Measurements from ENCODE around the gene HOXA4.

The HOXA4 gene

DNA sequence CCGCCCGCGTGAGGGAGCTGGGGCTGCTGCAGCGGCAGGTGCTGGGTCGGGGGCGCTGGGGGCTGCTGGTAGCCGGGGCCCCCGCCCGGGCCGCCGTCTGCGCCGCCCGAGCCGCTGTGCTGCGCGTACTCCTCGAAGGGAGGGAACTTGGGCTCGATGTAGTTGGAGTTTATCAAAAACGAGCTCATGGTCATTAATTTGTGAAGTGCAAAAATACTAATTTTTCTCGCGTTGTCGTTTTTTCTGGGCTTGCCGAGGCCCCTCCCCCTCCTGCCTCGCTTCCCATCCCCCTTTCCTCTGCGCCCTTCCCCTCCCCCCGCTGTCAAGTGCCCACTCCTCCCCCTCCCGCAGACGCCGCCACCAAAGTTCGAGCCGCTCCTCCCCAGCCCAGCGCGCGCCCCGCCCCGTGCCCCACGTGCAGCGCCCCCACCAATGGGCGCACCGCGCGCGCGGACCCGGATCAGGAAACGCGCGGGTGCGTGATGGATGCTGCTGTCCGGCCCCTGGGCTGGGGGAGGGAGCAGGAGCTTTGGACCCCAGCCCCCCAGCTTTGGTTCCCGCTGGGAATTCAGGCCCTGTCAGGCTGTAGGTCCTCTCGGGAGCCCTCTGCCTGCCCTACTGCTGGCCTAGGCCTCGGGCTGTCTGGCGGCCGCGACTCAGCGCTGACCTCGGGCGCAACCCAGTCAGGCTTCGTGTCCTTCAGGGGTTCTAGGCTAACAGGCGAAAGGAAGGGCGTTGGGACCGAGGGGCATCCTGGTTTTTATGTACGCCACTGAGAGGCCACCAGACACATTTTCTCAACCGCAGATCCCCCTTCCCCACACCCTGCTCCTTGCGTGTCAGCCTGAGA lies at the start of gene HOXA4:
HOXA4 (minus strand) TSS at position 218 of the 850 bp plus-strand sequence; CDS start at position 194, 24 bp downstream.
- no peak for DNase-seq

DNA sequence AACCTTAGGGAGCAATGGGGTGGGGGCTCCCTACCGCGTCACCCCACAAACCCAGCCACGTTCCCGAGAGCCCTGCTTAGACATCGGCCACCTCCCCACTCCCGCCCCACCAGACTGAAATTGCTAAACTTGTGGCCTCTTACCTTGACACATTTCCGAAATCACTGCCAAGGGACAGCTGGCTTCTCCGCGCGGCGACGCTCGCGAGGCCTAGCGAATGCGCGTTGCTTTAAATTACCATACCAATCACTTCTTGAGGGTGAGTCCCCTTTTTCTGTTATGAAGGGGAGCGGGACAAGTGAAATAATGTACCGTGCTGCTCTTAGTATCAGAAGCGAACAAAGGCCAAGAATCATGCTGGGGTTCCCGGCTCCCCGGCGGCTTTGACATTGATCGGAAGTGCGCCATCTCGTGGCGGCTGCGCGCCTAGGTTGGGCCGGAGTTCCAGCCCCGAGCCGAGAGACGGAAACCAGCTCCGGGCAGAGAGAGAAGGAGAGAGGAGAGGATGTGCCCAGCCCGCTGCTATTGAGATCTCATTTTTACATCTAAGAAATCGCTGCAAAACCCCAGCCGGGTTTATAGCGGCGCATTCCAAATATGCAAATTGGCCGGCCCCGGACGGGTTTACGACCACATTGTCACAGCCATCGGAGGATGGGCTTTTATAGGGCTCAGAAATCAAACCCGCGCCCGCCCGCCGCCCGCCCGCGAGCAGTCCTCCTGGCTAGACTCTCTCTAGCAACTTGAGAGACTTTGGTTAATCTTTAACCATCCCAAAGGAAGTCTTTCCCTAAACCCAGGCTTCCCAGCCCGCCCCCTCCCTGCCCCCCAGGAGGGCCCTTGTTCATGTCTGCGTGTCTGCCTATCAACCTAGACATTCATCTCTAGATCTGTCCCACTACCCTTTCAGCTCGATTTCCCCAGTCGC lies 49.2 kb upstream of the HOXA4 start:
- no peak for DNase-seq

DNA sequence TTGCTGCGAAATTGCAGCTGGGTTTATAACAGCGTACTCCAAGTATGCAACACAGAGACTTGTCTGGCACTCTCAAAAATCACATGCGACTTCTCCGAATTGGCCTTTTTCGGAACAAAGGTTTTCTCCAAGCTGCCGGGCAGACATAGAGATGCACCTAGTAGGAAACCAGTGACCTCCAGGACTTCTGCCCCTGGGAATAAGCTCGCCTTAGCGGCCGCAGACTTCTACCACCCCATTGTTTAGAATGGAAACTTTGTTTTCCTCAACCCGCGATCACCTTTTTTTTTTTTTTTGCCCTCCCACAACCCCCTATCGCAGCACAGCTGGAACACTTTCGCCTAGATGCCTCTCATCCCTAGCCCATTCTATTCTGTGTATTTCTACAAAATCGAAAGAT lies 48.5 kb upstream of the HOXA4 start:
- DNase-seq = no peak

DNA sequence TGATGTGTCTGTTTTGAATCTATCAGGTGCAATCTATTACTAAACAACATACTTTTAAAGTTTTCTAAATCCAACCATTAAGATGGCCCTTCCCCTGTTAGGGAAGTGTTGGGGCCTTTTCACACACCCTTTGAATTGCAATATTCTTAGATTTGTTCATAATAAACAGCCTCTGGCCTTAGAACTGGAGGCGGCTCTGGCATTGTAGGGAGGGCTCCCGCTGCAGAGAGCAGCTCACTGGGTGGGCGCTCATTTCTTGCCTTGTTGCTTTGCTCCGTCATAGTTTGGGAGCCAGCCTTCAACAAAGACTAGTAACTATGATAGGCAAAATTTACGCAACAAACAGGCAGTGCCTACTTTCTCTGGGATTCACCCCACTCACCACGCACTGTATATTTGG lies 47.8 kb upstream of the HOXA4 start:
- no peak for DNase-seq

DNA sequence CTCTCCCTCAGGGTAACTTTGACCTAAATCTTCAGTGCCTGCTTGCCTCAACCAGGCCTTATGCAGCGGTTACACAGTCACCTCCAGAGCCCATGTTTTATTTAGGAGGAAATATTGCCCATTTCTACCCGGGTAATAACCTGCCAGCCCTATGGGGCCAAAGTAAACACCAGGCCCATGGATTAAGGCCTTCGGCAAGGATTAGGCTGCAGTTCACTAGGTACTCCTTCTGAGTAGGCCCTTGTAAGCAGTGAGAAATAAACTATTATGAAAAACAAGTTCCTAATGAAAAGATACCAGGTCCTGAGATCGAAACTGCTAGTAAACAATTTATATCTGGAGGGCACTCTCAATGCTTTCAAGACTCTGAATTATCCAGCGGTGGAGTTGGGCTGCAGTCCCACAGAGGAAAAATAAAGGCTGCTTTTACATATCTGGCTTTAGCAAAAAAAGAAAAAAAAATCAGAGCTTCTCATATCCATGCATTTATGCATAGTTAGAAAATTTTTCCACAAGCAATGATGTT lies 47.3 kb upstream of the HOXA4 start:
- no peak for DNase-seq

DNA sequence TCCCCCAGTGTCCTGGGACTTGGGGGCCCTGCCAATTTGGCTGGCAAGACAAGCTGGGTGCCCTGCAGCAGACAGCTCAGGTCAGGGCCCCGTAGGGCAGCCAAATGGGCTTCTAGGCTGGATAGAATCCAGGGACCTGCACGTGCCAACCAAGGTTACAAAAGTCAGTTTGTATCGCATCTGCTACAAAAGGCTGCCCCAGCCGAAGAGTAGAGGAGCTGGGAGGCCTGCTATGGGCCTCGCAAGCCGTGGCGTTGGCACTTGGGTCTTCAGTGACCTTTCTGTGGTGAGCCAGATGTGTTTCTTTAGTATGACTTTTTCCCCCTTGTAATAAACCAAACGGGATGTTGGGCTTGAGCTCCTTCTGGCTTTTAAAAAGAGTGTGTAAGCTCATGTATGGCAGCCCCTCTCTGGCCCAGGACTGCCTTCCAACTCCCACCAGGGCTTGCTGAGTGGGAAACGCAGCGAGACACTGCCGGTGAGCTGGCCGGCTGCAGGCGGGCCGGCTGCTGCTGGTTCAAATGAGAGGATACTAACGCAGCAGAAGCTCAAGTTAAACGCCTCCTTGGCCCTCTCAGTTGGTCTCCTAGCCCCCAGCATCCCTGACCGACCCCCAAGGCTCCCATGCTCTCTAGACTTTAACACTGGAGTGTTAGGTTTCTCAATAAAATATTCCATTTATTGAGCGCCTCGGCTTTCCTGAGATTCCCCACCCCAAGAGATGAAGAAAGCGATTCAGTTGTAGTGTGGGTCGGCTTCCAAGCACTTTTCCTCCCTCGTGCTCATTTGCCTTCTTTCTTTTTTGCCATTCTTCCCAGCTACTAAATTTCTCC lies 46.6 kb upstream of the HOXA4 start:
- DNase-seq = no peak

DNA sequence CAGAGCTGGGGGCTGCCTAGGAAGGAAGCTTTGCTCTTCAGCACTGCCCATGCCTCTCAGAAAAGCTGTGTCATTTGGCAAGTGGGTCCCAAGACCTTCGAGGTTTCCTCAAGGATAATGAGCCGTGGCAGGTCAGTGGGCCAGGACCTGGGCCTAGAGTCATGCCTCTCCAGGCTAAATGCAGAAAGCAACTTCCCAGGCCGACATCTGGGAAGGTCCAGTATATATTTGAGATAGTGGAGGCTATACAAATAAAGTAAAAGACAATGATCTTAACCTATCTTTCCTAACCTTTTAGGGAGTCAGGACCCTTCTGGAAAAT lies 45.9 kb upstream of the HOXA4 start:
- no peak for DNase-seq

DNA sequence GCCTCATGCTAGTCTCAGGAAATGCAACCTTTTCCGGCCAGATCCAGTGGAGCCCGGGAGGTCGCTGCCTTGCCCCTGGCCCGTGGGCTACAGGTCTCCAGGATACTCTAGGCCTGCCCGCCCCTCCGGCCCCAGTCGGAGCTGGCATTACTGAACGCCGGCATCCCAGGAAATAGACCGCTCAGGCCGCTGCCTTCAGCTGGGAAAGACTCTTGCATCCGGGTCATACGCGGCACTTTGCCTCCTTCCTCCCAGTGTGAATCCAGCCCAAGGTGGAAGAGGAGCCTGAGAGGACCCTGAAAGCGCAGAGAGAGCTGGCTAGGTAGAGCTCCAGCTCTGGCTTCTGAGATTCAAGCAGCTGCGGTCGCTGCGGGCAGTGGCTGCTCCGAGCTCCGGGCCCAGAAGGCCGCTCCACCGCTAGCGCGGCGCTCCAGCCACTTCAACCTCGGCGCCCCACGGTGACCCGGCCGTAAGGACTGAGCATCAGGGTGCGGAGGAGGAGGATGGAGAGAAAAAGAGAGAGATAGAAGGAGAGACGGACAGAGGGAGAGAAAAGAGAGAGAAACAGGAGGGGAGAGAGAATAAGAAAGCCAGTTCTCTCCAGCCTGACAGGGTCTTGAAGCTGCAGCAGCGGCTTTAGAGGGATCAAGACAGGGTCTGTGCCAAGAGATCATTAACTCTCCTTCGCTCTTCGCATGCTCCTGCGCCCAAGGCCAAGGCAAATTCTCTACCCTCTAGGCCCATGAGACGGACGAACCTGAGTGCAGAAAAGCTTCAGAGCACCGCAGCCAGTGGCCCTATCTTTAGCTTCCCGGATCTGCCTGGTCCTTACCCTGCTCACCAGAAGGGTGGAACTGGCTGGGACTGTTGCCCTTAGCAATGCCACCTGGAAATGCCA lies 45.3 kb upstream of the HOXA4 start:
- no peak for DNase-seq

DNA sequence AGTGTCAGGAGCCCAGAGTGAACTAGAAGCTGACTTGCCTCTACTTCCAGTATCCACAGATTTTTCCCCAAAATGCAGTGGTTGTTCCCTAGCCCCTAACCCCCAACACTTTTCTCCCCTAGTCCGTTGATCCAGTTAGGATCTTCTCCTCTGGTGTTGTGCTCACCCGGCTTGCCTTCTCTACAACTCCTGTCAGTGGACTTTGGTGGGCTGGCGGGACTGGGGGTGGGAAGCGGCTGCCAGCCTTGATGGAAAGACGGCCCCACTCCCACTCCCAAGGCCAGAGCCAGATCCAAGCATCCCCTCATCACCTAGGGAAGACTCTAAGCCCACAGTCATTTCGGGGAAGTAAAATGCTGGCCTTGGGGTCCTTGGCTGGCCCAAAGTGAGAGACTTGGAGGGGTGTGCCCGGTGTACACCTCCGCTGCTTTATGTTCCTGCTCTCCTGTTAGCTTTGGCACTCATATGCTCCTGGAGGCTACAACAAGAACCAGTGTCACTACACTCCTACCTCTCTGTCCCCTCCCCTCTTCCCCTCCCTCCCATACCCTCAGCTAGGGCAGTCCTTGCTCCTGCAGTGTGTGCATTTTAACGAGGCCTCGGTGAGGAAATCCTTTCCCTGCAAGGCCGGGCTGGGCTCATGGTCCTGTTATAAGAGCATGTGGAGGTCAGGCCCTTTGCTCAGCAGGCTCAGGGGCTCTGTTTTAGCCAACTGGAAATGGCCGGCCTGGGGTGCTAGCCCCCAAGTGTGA lies 44.5 kb upstream of the HOXA4 start:
- DNase-seq = no peak

DNA sequence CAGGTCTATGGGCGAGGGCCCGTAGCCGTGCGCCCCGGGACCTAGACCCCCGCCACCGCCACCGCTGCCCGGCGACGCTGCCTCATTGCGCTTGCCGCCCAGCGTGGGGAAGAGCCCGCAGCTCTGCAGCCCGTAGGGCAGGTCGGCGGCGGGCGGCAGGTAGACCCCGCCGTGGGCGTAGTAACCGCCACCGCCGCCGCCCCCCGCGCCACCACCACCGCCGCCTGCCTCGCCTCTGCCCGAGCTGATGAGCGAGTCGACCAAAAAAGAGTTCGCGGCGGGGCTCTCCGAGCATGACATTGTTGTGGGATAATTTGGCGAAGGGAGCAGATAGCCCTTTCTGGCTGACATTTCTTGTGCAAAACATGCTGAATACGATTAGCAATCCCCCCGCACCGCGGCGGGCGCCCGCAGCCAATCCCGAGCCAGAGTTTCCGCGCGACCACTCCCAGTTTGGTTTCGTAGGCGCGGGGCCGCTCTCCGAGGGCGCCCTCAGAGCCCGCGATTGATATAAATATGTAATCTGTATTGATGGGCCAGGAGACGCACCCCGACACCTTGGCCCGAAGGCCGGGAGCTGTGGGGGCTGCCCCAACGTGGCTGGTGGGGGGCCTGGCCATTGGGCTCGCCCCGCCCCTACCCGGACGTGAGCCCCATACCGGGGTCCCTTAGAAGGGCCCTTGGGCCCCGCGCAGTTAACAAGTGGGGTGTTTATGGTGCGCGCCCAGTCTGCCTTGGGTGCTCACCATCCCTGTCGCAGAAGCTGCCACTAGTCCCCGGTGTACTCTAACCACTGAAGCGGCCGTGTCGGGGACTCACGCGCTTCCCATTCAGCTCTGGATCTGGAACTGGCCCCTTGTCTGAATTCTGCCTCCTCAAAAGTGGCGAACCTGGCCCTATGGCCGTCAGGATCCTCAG lies 43.7 kb upstream of the HOXA4 start, which contains the start of gene HOXA10:
HOXA10 (minus strand) TSS at position 365 of the 918 bp plus-strand sequence; CDS start at position 351, 14 bp downstream.
- no peak for DNase-seq

DNA sequence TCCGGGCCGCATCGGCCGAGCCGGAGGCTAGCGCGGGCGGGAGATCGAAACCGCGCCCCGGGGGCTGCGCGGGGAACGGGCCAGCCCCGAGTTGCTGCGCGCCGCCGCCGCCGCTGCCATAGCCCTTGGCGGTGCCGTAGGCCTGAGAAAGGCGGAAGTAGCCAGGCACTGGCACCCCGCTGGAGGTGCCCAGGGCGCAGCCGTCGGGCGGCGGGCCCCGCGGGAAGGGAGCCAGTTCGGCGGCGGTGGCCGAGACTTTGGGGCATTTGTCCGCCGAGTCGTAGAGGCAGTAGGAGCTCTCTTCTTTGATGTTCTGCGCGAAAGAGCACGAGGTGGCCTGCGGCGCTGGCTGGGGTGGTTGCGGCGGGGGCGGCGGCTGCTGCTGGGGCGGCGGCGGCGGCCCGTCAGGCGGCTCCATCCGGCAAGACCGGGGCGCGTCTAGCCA lies 43.0 kb upstream of the HOXA4 start:
- DNase-seq = no peak

DNA sequence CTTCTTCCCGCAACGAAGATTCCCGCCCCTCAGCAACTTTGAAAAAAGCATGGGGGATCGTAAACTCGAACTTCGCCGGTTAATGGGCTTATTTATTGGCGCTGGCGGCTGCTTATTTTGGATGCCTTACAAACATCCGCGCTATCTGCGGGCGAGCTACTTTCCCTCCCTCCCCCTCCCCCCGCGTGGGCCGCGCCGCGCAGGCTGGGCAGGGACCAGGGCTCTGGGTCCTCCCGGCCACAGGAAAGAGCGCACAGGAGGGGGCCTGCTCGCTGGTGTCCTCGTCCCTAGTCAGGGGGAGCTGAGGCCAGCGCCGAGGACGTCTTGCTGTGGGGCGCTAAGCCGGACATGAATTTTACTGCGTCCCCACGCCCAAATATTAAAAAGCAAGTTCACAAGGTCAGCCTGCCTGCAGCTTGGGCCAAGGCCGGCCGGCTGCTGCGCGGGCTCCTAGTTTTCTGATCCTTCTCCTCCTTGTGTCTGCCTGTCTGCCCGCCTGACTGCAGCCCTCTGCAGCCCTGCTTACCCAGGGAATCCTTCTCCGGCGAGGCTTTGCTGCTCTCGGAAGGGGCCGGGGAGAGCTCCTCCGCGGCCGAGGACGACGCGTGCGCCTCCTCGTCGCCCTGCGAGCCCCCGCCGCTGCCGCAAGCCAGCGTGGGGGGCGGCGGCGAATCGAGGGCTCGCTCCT lies 42.4 kb upstream of the HOXA4 start:
- DNase-seq = no peak

DNA sequence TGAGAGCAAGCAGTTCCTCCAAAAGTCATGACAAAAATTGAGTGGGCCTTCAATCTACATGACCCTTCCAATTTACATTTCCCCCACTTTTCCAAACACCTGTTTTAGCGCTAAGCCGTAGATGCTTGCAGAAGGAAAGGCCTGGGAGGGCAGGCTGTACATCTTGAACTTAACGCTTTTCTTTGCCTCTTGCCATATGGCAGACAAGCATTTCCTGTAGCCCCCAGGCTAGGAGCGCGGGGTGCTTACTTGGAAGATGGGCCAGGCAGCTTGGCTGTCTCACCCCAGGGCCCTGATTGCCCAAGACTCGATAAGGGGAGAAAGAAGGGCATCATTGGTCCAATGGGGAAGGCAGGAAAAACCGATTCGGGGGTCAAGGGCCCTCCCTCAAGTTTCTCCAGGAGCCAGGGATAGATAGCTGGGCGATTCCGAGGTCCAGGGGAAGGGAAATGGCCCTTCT lies 41.8 kb upstream of the HOXA4 start:
- DNase-seq = no peak

DNA sequence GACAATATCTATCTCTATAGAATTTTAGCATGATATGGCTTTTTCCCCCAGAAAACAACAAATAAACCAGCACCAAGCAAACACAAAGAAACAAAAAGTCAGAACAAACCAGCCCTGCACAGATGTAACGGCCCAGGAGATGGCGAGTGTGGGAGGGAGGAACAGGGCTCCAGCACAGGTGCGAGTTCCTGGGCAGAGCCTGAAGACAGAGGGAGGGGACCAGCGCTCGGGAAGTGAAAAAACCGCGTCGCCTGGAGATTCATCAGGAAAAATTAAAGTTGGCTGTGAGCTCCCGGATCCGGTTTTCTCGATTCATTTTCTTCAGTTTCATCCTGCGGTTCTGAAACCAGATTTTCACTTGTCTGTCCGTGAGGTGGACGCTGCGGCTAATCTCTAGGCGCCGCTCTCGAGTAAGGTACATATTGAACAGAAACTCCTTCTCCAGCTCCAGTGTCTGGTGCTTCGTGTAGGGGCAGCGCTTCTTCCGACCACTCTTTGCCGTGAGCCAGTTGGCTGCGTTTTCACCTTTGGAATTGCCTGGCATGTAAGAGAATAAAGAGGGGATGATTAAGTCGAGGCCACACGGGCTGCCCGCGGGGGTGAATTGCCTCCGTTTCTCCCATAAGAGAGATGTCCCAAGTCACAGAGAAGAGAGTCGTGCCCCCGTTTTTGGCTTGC lies 41.2 kb upstream of the HOXA4 start:
- DNase-seq = no peak

DNA sequence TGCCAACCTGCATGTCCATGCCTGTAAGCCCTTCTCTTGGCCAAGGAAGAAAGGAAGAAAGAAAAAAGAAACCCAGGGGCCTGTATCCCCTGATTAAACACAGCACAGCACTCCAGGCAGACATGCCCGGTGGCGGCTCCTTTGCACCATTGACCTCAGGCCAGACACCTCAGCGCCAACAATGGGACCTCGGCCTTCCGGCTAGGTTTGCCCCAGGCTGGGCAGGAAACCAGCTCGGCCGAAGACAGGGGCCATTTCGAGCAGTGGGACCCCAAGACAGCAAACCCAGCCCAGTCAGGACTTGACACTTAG lies 40.7 kb upstream of the HOXA4 start:
- no peak for DNase-seq

DNA sequence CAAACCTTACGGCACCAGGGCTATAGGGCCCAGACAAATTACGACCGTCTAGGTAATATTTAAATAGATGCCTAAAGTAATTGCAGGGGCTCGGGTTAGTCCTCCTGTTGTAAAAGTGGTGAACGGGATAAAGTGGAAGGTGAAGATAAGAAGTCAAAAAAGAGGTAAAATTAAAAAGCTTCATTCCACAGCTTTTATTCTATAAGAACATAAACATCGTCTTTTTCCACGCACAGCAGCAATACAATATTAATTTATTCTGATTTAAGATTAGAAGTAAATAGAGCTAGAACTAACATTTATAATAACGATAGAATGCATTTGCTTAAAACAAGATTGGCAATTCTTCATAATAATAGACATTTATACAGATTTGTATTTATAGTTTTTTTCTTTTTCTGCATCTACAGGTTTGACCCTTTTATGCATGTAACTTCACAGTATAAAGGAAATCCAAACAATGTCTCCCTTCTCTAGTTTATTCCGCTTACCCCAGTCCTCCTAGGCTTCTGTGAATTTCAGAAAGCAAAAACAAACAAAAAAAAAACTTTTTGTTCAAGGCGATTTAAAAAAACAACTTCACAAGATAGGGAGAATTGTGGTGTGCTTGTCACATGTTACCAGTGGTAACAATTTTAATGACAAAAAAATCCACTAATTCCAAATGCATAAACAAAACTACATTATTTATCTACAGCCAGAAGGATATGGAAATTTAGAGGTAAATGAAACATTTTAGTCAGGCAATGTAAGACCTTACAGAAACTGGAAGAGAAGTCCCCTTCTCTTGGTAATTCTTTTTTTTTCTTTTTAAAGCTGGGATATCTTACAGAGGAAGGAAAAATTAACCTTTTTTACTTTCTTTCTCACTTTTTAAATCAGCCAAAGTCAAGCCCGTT lies 40.1 kb upstream of the HOXA4 start:
- no peak for DNase-seq

DNA sequence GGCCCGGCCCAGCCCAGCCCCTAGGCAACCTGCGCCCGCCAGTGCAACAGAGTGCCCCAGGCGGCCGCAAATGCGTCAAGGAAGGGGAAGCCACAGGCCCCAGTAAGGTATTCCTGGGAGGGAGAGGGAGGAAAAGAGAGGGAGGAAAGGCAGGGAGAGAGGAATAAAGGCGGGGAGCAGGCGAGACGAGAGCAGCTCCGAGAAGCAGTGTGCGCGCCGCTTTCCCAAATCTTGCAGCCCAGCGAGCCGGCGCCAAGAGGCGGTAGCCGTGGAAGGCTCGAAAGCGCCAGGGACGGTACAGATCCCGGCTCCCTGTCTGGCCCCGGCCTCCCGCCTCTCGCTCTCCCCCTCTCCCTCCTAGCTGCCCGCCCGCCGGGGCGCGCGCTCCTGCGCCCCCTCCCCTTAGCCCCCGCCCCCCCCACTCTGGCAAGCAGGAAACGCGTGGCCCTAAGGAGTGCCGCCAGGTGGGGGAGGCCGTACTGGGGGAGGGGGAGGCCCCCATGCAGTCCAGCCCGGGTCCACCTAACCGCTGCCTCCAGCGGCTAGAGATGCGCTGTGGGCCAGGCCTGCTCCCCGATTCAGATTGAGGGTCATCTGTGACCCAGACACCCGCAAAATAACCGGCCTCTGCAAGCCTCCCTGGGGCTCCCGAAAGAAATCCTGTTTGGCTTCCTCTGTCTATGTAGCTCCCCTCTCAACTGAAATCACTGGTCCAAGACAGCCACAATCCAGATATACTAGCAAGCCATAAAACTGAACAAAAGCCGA lies 39.3 kb upstream of the HOXA4 start:
- no peak for DNase-seq

All from NCI-H2227 treated with DMSO at 0.1 percent for 48 hours (cell line).